GM23338 (cell line): ENCODE measurements around the gene FRMD3. TPM values are rescaled to one million over a fixed set of nuclear protein-coding genes. Genes with fewer than 3 reads are reported as not detected.

Experiments used
- ATAC-seq: fragments of 200-7000 bp; cut with Tn5 transposase; 3 replicates; pipeline ENCODE4 v1.9.1; 2020
- DNase-seq: peaks from one replicate; pipeline ENCODE4 v3.0.0-alpha.2; 2015; ENCODE audit warnings: low spot score
- H2AFZ ChIP-seq: fragments of 200-600 bp; sonication (generic); 2 replicates; pipeline ENCODE4 v1.8.0; 2016; ENCODE audit warnings: antibody characterized with exemption, mild to moderate bottlenecking, moderate library complexity
- H3F3A ChIP-seq: fragments of 200-600 bp; sonication (generic); replicated peaks from 2 replicates; pipeline ENCODE4 v1.8.0; 2017; ENCODE audit warnings: antibody characterized with exemption, mixed run types, low read depth
- H3K27ac ChIP-seq: fragments of 200-600 bp; sonication (generic); 2 replicates; pipeline ENCODE4 v1.6.1; 2016; ENCODE audit warnings: low read depth
- H3K27me3 ChIP-seq: fragments of 200-600 bp; sonication (generic); 2 replicates; pipeline ENCODE4 v1.8.0; 2016; ENCODE audit warnings: mild to moderate bottlenecking, mixed run types, moderate library complexity; ENCODE audit not compliant: insufficient read depth
- H3K36me3 ChIP-seq: fragments of 200-600 bp; sonication (generic); 2 replicates; pipeline ENCODE4 v1.8.0; 2016; ENCODE audit warnings: mild to moderate bottlenecking; ENCODE audit not compliant: insufficient read depth
- H3K4me1 ChIP-seq: fragments of 200-600 bp; sonication (generic); 2 replicates; pipeline ENCODE4 v1.8.0; 2016; ENCODE audit warnings: mild to moderate bottlenecking, moderate library complexity; ENCODE audit not compliant: insufficient read depth
- H3K4me2 ChIP-seq: fragments of 200-600 bp; sonication (generic); 2 replicates; pipeline ENCODE4 v1.7.1; 2017; ENCODE audit warnings: mixed run types
- H3K4me3 ChIP-seq: fragments of 200-600 bp; sonication (generic); 2 replicates; pipeline ENCODE4 v1.6.1; 2016; ENCODE audit warnings: mixed run types
- H3K79me2 ChIP-seq: fragments of 200-600 bp; sonication (generic); replicated peaks from 2 replicates; pipeline ENCODE4 v1.8.0; 2017; ENCODE audit warnings: mild to moderate bottlenecking; ENCODE audit not compliant: insufficient read depth
- H3K9me2 ChIP-seq: fragments of 200-600 bp; sonication (generic); 2 replicates; pipeline ENCODE4 v1.8.0; 2017; ENCODE audit not compliant: insufficient read depth
- H4K20me1 ChIP-seq: fragments of 200-600 bp; sonication (generic); replicated peaks from 2 replicates; pipeline ENCODE4 v1.8.0; 2017; ENCODE audit warnings: mild to moderate bottlenecking; ENCODE audit not compliant: insufficient read depth
- H3K27ac Mint-ChIP-seq: 2 replicates; pipeline ENCODE4 v1.8.0; 2020; ENCODE audit warnings: inconsistent platforms, mild to moderate bottlenecking, moderate library complexity, mixed read lengths
- H3K27me3 Mint-ChIP-seq: 3 replicates; pipeline ENCODE4 v1.8.0; 2022; ENCODE audit warnings: low read depth, mild to moderate bottlenecking, moderate library complexity, mixed read lengths, inconsistent platforms; ENCODE audit not compliant: insufficient read depth, poor library complexity
- H3K36me3 Mint-ChIP-seq: 3 replicates; pipeline ENCODE4 v1.8.0; 2021; ENCODE audit warnings: low read depth, mild to moderate bottlenecking, inconsistent platforms, moderate library complexity, mixed read lengths
- H3K4me1 Mint-ChIP-seq: 3 replicates; pipeline ENCODE4 v1.8.0; 2020; ENCODE audit warnings: mild to moderate bottlenecking, inconsistent platforms, mixed read lengths
- H3K4me3 Mint-ChIP-seq: 3 replicates; pipeline ENCODE4 v1.8.0; 2021; ENCODE audit warnings: moderate library complexity, mild to moderate bottlenecking, inconsistent platforms, mixed read lengths
- H3K9me3 Mint-ChIP-seq: 3 replicates; pipeline ENCODE4 v1.8.0; 2020; ENCODE audit warnings: moderate library complexity, mild to moderate bottlenecking, inconsistent platforms, mixed read lengths
- CREB1 ChIP-seq: fragments of 250-450 bp; sonication (Bioruptor Pico); IDR thresholded peaks from 2 replicates; pipeline ENCODE4 v1.5.0; 2020; ENCODE audit warnings: low read depth, mild to moderate bottlenecking, moderate library complexity
- EZH2 ChIP-seq: fragments of 200-600 bp; sonication (generic); IDR thresholded peaks from one replicate; pipeline ENCODE4 v1.8.0; 2017; ENCODE audit warnings: antibody characterized with exemption, mild to moderate bottlenecking, low read depth; ENCODE audit not compliant: unreplicated experiment
- EZH2phosphoT487 ChIP-seq: fragments of 200-600 bp; sonication (generic); IDR thresholded peaks from one replicate; pipeline ENCODE4 v1.8.1; 2018; ENCODE audit warnings: antibody characterized with exemption; ENCODE audit not compliant: unreplicated experiment
- JUNB ChIP-seq: IDR thresholded peaks from one replicate; pipeline ENCODE4 v1.6.1; 2016; ENCODE audit warnings: antibody characterized with exemption; ENCODE audit not compliant: unreplicated experiment
- NANOG ChIP-seq: IDR thresholded peaks from 2 replicates; pipeline ENCODE4 v1.6.1; 2016; ENCODE audit warnings: antibody characterized with exemption, borderline replicate concordance
- POLR2AphosphoS5 ChIP-seq: IDR thresholded peaks from 2 replicates; pipeline ENCODE4 v1.6.1; 2016; ENCODE audit warnings: antibody characterized with exemption, low read depth
- STAT1 ChIP-seq: IDR thresholded peaks from one replicate; pipeline ENCODE4 v1.6.1; 2016; ENCODE audit warnings: antibody characterized with exemption; ENCODE audit not compliant: unreplicated experiment
- ZNF114 ChIP-seq: fragments of 250-450 bp; sonication (Bioruptor Pico); IDR thresholded peaks from 2 replicates; pipeline ENCODE4 v1.5.0; 2020; ENCODE audit warnings: mild to moderate bottlenecking, moderate library complexity
- ZNF331 ChIP-seq: fragments of 250-450 bp; sonication (Bioruptor Pico); IDR thresholded peaks from 2 replicates; pipeline ENCODE4 v1.5.0; 2020; ENCODE audit warnings: low read depth, mild to moderate bottlenecking, moderate library complexity
- polyA plus RNA-seq: library from polyadenylated mRNA; unstranded; fragments of >200 nt; fragmentation: Nextera tagmentation; extraction: Ambion mirVana; gene quantifications from 2 replicates; pipeline ENCODE4 v1.2.1, GENCODE V29; 2016
- total RNA-seq: library from RNA; depleted of rRNA; stranded (reverse); fragments of >200 nt; shearing (Covaris generic); gene quantifications from 2 replicates; pipeline ENCODE4 v1.2.3, GENCODE V29; 2014
- TF ChIP-seq, protein P1 (sequence below): fragments of 250-450 bp; sonication (Bioruptor Pico); IDR thresholded peaks from 2 replicates; pipeline ENCODE4 v1.5.0; 2020; ENCODE audit warnings: mild to moderate bottlenecking, moderate library complexity
- TF ChIP-seq, protein P2 (sequence below): IDR thresholded peaks from one replicate; pipeline ENCODE4 v1.6.1; 2018; ENCODE audit warnings: antibody characterized with exemption; ENCODE audit not compliant: unreplicated experiment
- TF ChIP-seq, protein P3 (sequence below), 2 experiments: fragments of 200-600 bp in 1 of 2; sonication (generic) in 1 of 2; conservative IDR thresholded peaks; 2 replicates each; pipeline versions ENCODE4 v1.5.1 to v1.6.1; 2016 to 2017; ENCODE audit warnings: antibody characterized with exemption in 2 of 2, low read depth in 2 of 2, mild to moderate bottlenecking in 2 of 2, moderate library complexity in 1 of 2
- TF ChIP-seq, protein P4 (sequence below): IDR thresholded peaks from 2 replicates; pipeline ENCODE4 v1.6.1; 2016; ENCODE audit warnings: antibody characterized with exemption

Gene FRMD3
- total and polyA plus RNA-seq, 2 experiments from 2014 or later = 0.47 to 1.2 TPM

DNA sequence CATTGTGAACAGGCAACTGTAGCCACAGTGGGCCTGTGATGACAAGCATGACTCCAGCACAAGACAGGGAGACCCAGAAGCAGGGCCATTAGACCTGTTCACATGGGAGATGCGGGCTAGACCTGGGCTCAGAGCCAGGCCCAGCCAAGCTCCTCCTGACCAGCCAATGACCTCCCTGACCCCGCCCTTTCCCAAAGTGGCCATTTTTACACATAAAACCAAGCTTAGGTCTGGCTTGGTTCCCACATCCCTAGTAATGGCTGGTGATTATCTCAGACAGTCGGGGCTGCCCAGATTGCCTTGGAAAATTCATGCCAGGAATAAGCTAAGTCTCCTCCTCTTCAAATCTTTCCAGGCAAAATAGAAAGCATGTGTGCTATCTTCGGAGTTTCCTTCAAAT lies 94.1 kb downstream of the FRMD3 start:
- no peak overlapping the region for H3K4me2 ChIP-seq
- no peaks in the 10 kb centered on the region for H4K20me1 ChIP-seq
- no peak overlapping the region for H3K27ac ChIP-seq
- no peaks in the 10 kb centered on the region for H3K4me1 ChIP-seq
- no peak for ATAC-seq
- Mint-ChIP-seq H3K4me3 (no peak overlapping the region), H3K27me3 (no peaks in the 10 kb centered on the region), H3K9me3 (no peaks in the 10 kb centered on the region; the same call in 2 of the 3 replicates), H3K4me1 (no peaks in the 10 kb centered on the region), H3K36me3 (no peaks in the 10 kb centered on the region), H3K27ac (no peak overlapping the region)
- H3K9me2 ChIP-seq = peaks cover 3% of the 10 kb centered on the region; the same call in 1 of the 2 replicates
- TF ChIP-seq CREB1 (CRISPR knock-in tag) (no peak), POLR2AphosphoS5 (no peak), NANOG (no peak), ZNF331 (CRISPR knock-in tag) (no peak), STAT1 (no peak), EZH2 (no peak), ZNF114 (CRISPR knock-in tag) (no peak), JUNB (no peak), EZH2phosphoT487 (no peak)
- TF ChIP-seq, protein P1, sequence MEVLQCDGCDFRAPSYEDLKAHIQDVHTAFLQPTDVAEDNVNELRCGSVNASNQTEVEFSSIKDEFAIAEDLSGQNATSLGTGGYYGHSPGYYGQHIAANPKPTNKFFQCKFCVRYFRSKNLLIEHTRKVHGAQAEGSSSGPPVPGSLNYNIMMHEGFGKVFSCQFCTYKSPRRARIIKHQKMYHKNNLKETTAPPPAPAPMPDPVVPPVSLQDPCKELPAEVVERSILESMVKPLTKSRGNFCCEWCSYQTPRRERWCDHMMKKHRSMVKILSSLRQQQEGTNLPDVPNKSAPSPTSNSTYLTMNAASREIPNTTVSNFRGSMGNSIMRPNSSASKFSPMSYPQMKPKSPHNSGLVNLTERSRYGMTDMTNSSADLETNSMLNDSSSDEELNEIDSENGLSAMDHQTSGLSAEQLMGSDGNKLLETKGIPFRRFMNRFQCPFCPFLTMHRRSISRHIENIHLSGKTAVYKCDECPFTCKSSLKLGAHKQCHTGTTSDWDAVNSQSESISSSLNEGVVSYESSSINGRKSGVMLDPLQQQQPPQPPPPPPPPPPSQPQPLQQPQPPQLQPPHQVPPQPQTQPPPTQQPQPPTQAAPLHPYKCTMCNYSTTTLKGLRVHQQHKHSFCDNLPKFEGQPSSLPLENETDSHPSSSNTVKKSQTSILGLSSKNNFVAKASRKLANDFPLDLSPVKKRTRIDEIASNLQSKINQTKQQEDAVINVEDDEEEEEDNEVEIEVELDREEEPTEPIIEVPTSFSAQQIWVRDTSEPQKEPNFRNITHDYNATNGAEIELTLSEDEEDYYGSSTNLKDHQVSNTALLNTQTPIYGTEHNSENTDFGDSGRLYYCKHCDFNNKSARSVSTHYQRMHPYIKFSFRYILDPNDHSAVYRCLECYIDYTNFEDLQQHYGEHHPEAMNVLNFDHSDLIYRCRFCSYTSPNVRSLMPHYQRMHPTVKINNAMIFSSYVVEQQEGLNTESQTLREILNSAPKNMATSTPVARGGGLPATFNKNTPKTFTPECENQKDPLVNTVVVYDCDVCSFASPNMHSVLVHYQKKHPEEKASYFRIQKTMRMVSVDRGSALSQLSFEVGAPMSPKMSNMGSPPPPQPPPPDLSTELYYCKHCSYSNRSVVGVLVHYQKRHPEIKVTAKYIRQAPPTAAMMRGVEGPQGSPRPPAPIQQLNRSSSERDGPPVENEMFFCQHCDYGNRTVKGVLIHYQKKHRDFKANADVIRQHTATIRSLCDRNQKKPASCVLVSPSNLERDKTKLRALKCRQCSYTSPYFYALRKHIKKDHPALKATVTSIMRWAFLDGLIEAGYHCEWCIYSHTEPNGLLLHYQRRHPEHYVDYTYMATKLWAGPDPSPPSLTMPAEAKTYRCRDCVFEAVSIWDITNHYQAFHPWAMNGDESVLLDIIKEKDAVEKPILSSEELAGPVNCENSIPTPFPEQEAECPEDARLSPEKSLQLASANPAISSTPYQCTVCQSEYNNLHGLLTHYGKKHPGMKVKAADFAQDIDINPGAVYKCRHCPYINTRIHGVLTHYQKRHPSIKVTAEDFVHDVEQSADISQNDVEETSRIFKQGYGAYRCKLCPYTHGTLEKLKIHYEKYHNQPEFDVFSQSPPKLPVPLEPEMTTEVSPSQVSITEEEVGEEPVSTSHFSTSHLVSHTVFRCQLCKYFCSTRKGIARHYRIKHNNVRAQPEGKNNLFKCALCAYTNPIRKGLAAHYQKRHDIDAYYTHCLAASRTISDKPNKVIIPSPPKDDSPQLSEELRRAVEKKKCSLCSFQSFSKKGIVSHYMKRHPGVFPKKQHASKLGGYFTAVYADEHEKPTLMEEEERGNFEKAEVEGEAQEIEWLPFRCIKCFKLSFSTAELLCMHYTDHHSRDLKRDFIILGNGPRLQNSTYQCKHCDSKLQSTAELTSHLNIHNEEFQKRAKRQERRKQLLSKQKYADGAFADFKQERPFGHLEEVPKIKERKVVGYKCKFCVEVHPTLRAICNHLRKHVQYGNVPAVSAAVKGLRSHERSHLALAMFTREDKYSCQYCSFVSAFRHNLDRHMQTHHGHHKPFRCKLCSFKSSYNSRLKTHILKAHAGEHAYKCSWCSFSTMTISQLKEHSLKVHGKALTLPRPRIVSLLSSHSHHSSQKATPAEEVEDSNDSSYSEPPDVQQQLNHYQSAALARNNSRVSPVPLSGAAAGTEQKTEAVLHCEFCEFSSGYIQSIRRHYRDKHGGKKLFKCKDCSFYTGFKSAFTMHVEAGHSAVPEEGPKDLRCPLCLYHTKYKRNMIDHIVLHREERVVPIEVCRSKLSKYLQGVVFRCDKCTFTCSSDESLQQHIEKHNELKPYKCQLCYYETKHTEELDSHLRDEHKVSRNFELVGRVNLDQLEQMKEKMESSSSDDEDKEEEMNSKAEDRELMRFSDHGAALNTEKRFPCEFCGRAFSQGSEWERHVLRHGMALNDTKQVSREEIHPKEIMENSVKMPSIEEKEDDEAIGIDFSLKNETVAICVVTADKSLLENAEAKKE (CRISPR knock-in tag) = no peak
- TF ChIP-seq, protein P2, sequence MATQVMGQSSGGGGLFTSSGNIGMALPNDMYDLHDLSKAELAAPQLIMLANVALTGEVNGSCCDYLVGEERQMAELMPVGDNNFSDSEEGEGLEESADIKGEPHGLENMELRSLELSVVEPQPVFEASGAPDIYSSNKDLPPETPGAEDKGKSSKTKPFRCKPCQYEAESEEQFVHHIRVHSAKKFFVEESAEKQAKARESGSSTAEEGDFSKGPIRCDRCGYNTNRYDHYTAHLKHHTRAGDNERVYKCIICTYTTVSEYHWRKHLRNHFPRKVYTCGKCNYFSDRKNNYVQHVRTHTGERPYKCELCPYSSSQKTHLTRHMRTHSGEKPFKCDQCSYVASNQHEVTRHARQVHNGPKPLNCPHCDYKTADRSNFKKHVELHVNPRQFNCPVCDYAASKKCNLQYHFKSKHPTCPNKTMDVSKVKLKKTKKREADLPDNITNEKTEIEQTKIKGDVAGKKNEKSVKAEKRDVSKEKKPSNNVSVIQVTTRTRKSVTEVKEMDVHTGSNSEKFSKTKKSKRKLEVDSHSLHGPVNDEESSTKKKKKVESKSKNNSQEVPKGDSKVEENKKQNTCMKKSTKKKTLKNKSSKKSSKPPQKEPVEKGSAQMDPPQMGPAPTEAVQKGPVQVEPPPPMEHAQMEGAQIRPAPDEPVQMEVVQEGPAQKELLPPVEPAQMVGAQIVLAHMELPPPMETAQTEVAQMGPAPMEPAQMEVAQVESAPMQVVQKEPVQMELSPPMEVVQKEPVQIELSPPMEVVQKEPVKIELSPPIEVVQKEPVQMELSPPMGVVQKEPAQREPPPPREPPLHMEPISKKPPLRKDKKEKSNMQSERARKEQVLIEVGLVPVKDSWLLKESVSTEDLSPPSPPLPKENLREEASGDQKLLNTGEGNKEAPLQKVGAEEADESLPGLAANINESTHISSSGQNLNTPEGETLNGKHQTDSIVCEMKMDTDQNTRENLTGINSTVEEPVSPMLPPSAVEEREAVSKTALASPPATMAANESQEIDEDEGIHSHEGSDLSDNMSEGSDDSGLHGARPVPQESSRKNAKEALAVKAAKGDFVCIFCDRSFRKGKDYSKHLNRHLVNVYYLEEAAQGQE = no peak
- TF ChIP-seq, protein P3, sequence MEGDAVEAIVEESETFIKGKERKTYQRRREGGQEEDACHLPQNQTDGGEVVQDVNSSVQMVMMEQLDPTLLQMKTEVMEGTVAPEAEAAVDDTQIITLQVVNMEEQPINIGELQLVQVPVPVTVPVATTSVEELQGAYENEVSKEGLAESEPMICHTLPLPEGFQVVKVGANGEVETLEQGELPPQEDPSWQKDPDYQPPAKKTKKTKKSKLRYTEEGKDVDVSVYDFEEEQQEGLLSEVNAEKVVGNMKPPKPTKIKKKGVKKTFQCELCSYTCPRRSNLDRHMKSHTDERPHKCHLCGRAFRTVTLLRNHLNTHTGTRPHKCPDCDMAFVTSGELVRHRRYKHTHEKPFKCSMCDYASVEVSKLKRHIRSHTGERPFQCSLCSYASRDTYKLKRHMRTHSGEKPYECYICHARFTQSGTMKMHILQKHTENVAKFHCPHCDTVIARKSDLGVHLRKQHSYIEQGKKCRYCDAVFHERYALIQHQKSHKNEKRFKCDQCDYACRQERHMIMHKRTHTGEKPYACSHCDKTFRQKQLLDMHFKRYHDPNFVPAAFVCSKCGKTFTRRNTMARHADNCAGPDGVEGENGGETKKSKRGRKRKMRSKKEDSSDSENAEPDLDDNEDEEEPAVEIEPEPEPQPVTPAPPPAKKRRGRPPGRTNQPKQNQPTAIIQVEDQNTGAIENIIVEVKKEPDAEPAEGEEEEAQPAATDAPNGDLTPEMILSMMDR (conservative IDR thresholded peaks at IDR 0.05; ENCODE audit: low read depth in 2 of 2) = no peak
- TF ChIP-seq, protein P4, sequence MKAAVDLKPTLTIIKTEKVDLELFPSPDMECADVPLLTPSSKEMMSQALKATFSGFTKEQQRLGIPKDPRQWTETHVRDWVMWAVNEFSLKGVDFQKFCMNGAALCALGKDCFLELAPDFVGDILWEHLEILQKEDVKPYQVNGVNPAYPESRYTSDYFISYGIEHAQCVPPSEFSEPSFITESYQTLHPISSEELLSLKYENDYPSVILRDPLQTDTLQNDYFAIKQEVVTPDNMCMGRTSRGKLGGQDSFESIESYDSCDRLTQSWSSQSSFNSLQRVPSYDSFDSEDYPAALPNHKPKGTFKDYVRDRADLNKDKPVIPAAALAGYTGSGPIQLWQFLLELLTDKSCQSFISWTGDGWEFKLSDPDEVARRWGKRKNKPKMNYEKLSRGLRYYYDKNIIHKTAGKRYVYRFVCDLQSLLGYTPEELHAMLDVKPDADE = no peak
- no peak for DNase-seq
- no peaks in the 10 kb centered on the region for H3F3A ChIP-seq
- H2AFZ ChIP-seq = no peak overlapping the region
- H3K36me3 ChIP-seq = no peaks in the 10 kb centered on the region
- H3K27me3 ChIP-seq = no peaks in the 10 kb centered on the region
- no peak overlapping the region for H3K4me3 ChIP-seq
- no peaks in the 10 kb centered on the region for H3K79me2 ChIP-seq
